Neutrophil (primary cell): Measurements from ENCODE around the gene IFI35.

Source experiments
- H3K27ac ChIP-seq: fragments of 200-600 bp; sonication (generic); 2 replicates; pipeline ENCODE4 v1.5.1; 2016; ENCODE audit warnings: mild to moderate bottlenecking, moderate library complexity
- H3K27me3 ChIP-seq: fragments of 200-600 bp; sonication (generic); 2 replicates; pipeline ENCODE4 v1.6.0; 2016; ENCODE audit warnings: mild to moderate bottlenecking
- H3K36me3 ChIP-seq: fragments of 200-600 bp; sonication (generic); 2 replicates; pipeline ENCODE4 v1.5.1; 2017
- H3K4me1 ChIP-seq, 2 experiments: fragments of 200-600 bp in 1 of 2; sonication (generic) in 1 of 2; 1 replicate in 1 of 2; 2 replicates in 1 of 2; pipeline versions ENCODE4 v1.5.1 to v1.6.1; 2013 to 2016; ENCODE audit warnings: low read depth in 1 of 2, low read length in 1 of 2, mild to moderate bottlenecking in 1 of 2, moderate library complexity in 1 of 2; ENCODE audit not compliant: control insufficient read depth in 1 of 2, insufficient read depth in 1 of 2
- H3K4me3 ChIP-seq, 2 experiments: fragments of 200-600 bp in 1 of 2; sonication (generic) in 1 of 2; 1 replicate in 1 of 2; 2 replicates in 1 of 2; pipeline ENCODE4 v1.5.1; 2013 to 2016; ENCODE audit warnings: low read depth in 1 of 2, low read length in 1 of 2, mild to moderate bottlenecking in 1 of 2, moderate library complexity in 1 of 2
- H3K9me3 ChIP-seq: fragments of 200-600 bp; sonication (generic); 2 replicates; pipeline ENCODE4 v1.5.1; 2016
- CTCF ChIP-seq: fragments of 200-600 bp; sonication (generic); IDR thresholded peaks from 2 replicates; pipeline ENCODE4 v1.5.1; 2016; ENCODE audit warnings: antibody characterized with exemption

The IFI35 gene

GRCh38 chr17:43025290-43025657, 18.7 kb downstream of the IFI35 start:
- peaks cover 34 to 36% of the 10 kb centered on the region in 2 experiments for H3K4me1 ChIP-seq
- no peaks in the 10 kb centered on the region for H3K36me3 ChIP-seq
- peaks cover 28% of the 10 kb centered on the region for H3K27me3 ChIP-seq
- peak overlapping the region in 1 of 2 experiments; percentile 63 for H3K4me3 ChIP-seq
- no peak overlapping the region for H3K27ac ChIP-seq
- no peak for TF ChIP-seq CTCF
- no peaks in the 10 kb centered on the region for H3K9me3 ChIP-seq

- Histone ChIP-seq H3K36me3 (no peaks in the 10 kb centered on the region), H3K4me1 (peaks cover 28 to 29% of the 10 kb centered on the region in 2 experiments), H3K4me3 (no peak overlapping the region), H3K27me3 (peaks cover 28% of the 10 kb centered on the region), H3K9me3 (no peaks in the 10 kb centered on the region), H3K27ac (no peak overlapping the region)
- TF ChIP-seq CTCF, result no peak
Measured at GRCh38 chr17:43025766-43026537, 19.4 kb downstream of the IFI35 start.

GRCh38 chr17:43026595-43026994, 20.0 kb downstream of the IFI35 start:
- no peak overlapping the region for H3K27ac ChIP-seq
- peaks cover 28% of the 10 kb centered on the region for H3K27me3 ChIP-seq
- peaks cover 22 to 24% of the 10 kb centered on the region in 2 experiments for H3K4me1 ChIP-seq

GRCh38 chr17:43027091-43028032, 20.8 kb downstream of the IFI35 start:
- no peak for TF ChIP-seq CTCF
- Histone ChIP-seq H3K9me3 (no peaks in the 10 kb centered on the region), H3K27ac (no peak overlapping the region), H3K4me1 (peaks cover 19 to 20% of the 10 kb centered on the region in 2 experiments), H3K27me3 (peaks cover 28% of the 10 kb centered on the region), H3K36me3 (no peaks in the 10 kb centered on the region), H3K4me3 (no peak overlapping the region)

More at GRCh38 chr17:43026595-43026994, 20.0 kb downstream of the IFI35 start:
- Histone ChIP-seq H3K36me3 (no peaks in the 10 kb centered on the region), H3K4me3 (no peak overlapping the region), H3K9me3 (no peaks in the 10 kb centered on the region)
- TF ChIP-seq CTCF, result no peak

- Histone ChIP-seq H3K9me3 (no peaks in the 10 kb centered on the region), H3K27me3 (peaks cover 28% of the 10 kb centered on the region), H3K4me3 (no peak overlapping the region), H3K4me1 (peaks cover 15% of the 10 kb centered on the region in 2 experiments), H3K27ac (no peak overlapping the region), H3K36me3 (no peaks in the 10 kb centered on the region)
- TF ChIP-seq CTCF, result no peak
Measured at GRCh38 chr17:43028221-43028861, 21.8 kb downstream of the IFI35 start.
